KG1 (cell line): ENCODE data around the gene SLC39A11.

ENCODE experiments used
- DNase-seq: peaks from one replicate; lab custom pipeline; 2025; lab: John Stamatoyannopoulos, UW

SLC39A11 gene

GRCh38 chr17:72615627-72615991, 476.9 kb downstream of the SLC39A11 start:
- DNase-seq, result no peak

GRCh38 chr17:72614871-72615626, 477.4 kb downstream of the SLC39A11 start:
- DNase-seq, result no peak

- DNase-seq, result no peak
These were observed 478.0 kb downstream of the SLC39A11 start for GRCh38 chr17:72614476-72614870.

DNA sequence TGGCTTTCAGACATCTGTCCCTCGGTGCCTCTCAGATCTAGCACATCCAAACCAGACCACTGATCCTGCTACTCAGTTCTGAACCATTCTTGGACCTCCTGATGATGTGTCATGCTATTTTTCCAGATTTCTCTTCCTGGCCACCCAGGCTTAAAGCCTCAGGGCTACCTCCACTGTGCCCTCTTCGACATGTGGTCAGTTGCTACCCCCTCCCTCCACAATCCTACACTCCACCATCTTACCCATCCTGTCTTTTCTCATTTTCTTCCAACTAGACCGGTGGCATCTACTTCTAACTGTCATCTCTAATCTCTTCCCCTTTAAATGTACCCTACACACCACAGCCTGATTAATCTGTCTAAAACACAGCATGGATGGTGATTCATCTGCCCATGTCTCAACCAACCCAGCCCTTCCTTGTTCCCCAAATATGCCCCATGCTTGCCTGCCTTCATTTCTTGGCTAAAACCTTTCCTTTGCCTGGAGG, 478.6 kb downstream of the SLC39A11 start:
- DNase-seq, result no peak

GRCh38 chr17:72613396-72613795, 479.1 kb downstream of the SLC39A11 start:
- DNase-seq, result no peak

DNA sequence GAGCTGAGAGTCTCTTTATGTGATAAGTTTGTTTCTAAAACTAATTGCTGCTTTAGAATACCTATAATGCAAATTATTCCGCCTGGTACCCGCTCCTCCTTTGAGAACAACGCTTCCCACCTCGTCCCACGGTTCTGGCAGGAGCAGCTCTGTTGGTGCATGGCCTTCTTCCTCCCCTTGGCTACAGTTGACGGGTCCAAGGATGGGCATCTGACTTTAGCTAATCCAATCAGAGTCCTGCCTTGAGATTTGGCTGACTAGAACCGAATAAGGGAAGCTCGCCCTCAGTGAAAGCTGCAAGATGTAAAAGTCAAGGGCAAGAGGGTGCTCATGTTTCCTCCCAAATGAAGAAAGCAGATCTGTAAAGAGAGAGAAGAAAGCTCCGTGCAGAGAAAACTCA, 481.3 kb downstream of the SLC39A11 start:
- no peak for DNase-seq

- DNase-seq, result no peak
These were observed 483.0 kb downstream of the SLC39A11 start for GRCh38 chr17:72609501-72609900.

GRCh38 chr17:72608436-72608835, 484.1 kb downstream of the SLC39A11 start:
- no peak for DNase-seq

DNA sequence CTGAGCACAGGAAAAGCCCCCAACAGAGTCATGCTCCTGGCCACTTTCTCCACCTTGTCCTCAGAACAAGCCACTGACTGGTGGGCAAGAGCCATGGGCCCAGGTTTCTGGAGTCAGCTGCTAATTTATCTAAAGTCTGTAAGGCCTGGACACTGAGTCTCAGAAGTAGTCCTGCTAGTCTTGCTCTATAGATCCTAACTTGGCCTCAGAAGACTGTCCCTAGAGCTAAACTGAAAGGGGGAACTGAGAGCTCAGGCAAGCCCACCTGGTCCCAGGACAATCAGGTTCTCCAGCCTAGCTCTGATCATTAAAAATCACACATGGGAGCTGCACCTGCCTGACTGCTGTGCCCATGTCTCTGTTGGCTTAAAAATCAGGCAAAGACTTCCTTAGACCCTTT, 485.8 kb downstream of the SLC39A11 start:
- DNase-seq, result no peak

GRCh38 chr17:72605543-72605942, 486.9 kb downstream of the SLC39A11 start:
- DNase-seq, result no peak

GRCh38 chr17:72604518-72604917, 488.0 kb downstream of the SLC39A11 start:
- no peak for DNase-seq

DNA sequence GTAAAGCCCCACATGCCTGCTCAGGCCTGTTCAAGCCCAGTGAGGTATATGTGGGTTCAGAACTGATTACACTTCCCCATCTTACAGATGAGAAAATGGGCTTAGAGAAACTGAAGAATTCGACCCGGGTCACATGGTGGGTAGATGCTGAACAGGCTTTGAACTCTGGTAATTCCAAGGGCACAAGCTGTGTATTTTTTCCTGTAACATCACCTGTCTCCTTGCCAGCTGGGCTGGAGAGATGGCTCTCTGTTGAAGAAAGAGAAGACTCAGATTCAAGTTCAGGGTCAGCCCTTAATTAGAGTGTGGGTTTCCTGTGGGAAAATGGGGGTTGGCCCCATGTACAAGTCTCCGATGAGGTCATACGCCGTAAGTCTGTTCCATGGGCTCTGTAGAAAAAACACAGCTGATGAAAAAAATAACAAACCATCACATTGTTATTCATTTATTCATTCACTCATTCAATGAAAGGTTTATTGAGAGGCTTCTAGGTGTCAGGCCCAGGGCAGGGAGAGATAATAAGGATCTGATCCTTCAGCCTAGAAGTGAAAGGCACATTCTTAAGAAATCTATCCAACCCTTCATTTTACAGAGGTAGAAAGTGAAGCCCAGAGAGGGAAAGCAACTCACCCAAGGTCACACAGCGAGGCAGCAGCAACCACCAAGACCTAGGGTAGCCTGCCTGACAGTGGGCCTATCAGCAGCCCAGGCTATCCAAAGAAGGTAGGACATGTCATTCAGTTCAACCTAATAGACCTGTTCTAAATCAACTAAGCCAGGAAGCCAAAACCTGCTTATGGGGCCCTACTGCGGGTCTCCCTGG, 488.9 kb downstream of the SLC39A11 start:
- DNase-seq, result no peak

DNA sequence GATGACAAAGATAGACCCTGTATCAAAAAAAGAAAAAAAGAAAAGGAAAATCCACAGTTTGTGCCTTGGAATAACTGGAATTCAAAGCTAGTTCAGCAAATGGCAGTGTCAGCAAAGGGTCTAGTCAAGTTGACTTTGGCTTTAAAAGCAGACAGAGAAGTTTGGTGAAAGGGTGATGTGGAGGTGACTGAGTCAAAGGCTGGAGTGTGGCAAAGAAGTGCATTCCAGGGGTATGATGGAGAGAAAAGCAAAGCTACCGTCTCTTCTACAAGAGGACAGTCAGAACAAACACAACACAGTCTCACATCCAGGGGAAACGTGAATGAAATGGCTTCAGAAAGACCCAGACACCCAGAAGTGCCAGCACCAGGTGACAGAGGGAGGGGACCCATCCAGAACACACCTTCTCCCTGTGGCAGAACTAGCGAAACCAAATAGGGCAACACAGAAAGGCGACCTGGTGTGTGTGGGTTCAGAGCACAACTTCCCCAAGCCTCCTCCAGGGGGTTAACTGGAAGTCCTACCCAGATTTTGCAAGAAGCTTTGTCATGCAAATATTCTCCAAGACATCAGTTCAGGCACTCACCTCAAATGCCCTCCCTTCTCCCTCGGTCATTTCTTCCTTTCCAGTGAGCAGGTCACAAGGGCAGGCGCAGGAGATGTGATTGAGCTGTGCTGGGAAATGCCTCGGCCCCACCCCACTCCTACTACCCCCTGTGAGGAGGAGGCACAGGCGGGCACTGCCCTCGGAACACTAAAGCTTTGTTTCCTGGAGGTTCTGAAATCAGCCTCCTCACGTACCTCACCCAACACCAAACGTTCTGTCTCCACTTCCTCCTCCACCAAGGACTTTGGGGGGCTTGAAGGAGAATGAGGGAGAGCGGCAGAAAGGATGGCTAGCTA, 489.7 kb downstream of the SLC39A11 start:
- DNase-seq, result no peak

DNA sequence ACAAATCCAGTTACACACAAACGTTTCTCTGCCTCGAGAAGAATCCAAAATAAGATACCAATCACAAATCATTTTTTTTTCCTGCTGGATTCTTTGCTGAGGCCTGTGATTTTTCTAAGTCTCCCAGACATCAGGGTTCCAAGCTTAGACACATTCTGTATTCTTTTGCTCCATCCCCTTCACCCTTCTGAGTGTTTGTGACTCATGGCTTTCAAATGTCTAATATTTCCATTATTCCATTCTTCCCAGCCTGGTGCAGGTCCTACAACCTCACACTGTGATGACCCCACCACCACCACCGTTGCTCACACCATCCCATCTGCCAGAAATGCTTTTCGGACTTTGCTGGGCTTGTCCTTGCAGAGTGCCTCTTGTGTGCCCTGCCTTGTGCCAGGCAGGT, 491.6 kb downstream of the SLC39A11 start:
- no peak for DNase-seq

GRCh38 chr17:72599891-72600290, 492.6 kb downstream of the SLC39A11 start:
- DNase-seq, result no peak

GRCh38 chr17:72598695-72599094, 493.8 kb downstream of the SLC39A11 start:
- no peak for DNase-seq

DNA sequence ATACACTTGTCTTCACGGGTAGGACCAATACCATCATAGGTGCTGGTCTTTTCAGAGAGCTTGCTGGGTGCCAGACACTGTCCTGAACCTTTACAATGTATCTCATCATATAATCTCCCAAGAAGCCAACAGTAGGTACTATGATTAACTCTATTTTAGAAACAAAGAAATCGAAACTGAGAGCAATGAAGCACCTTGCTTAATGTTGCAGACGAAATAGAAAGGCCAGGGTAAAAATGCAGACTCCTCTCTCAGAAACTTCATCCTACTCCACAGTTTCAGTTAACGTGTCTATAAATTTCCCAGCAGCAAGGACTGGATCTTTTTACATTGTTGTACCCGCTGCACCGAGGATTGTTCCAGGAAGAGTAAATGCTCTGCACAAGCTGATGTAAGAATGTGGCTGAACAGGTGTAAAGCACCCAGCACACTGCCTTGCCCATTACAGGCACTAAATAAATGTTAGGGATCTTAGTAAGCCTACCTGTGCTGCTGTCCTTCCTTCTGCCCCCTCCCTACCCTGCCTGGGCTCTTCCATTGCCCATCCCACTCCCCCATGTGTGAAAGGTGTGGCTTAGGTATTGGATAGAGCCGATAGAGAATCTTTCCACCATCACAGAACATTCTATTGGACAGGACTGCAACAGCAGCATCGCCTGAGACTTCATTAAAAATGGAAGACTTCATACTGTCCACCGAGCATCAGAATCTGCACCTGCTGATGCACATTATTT, 495.0 kb downstream of the SLC39A11 start:
- DNase-seq, result no peak
